B cell (primary cell): ENCODE results near the gene ERC1. TPM values are rescaled to one million over a fixed set of nuclear protein-coding genes. Genes with fewer than 3 reads are reported as not detected.

ENCODE experiments used
- ATAC-seq: fragments of 200-7000 bp; cut with Tn5 transposase; one replicate; pipeline ENCODE4 v1.10.0; 2021; ENCODE audit warnings: low read depth, mild to moderate bottlenecking, moderate number of reproducible peaks, moderate library complexity
- CTCF ChIA-PET: fragments of 350-600 bp; sonication (Branson Sonifier 250); formaldehyde crosslinking; loops from one replicate; lab custom pipeline; 2021; ENCODE audit warnings: antibody characterized with exemption, inconsistent platforms; lab: Charles Lee
- POLR2A ChIA-PET: fragments of 350-600 bp; sonication (Branson Sonifier 250); formaldehyde crosslinking; loops from one replicate; lab custom pipeline; 2021; ENCODE audit warnings: antibody characterized with exemption; lab: Charles Lee
- DNase-seq: peaks from one replicate; pipeline ENCODE4 v3.0.0; 2013
- H2AFZ ChIP-seq: 2 replicates; pipeline ENCODE4 v1.6.1; 2012; ENCODE audit warnings: mild to moderate bottlenecking, low read depth, low read length; ENCODE audit not compliant: insufficient read depth, poor library complexity, severe bottlenecking
- H3K27ac ChIP-seq, 2 donors: 1 replicate in 1 of 2; 2 replicates in 1 of 2; pipeline ENCODE4 v1.5.1; 2012 to 2013; ENCODE audit warnings: low read length in 2 of 2, mild to moderate bottlenecking in 2 of 2, moderate library complexity in 1 of 2
- H3K27me3 ChIP-seq, 4 experiments: fragments of 200-600 bp in 1 of 4; sonication (generic) in 1 of 4; replicated peaks in 1 of 4; 1 replicate in 2 of 4; 2 replicates in 2 of 4; pipeline versions ENCODE4 v1.6.1 to v1.7.0; 2013 to 2016; ENCODE audit warnings: low read length in 3 of 4, mild to moderate bottlenecking in 2 of 4, mixed read lengths in 1 of 4, moderate library complexity in 1 of 4; ENCODE audit not compliant: insufficient read depth in 4 of 4, control insufficient read depth in 3 of 4; ENCODE audit errors: control extremely low read depth in 1 of 4
- H3K36me3 ChIP-seq, 2 experiments: replicated peaks in 1 of 2; 1 replicate in 1 of 2; 2 replicates in 1 of 2; pipeline versions ENCODE4 v1.6.1 to v1.7.1; 2013; ENCODE audit warnings: low read length in 1 of 2; ENCODE audit not compliant: insufficient read depth in 2 of 2, control insufficient read depth in 1 of 2; ENCODE audit errors: control extremely low read depth in 1 of 2, extremely low read depth in 1 of 2
- H3K4me1 ChIP-seq, 2 donors: fragments of 200-600 bp in 1 of 2; sonication (generic) in 1 of 2; 1 replicate in 1 of 2; 2 replicates in 1 of 2; pipeline versions ENCODE4 v1.5.1 to v1.6.1; 2013 to 2017; ENCODE audit warnings: low read length in 2 of 2; ENCODE audit not compliant: control insufficient read depth in 2 of 2, insufficient read depth in 2 of 2
- H3K4me2 ChIP-seq: replicated peaks from 2 replicates; pipeline ENCODE3; 2012; ENCODE audit warnings: mild to moderate bottlenecking, low read depth, low read length; ENCODE audit not compliant: poor library complexity, severe bottlenecking
- H3K4me3 ChIP-seq, 5 experiments: fragments of 200-600 bp in 1 of 5; sonication (generic) in 1 of 5; 1 replicate in 3 of 5; 2 replicates in 2 of 5; pipeline versions ENCODE4 v1.5.1 to v1.7.0; 2011 to 2016; ENCODE audit warnings: low read length in 4 of 5, mild to moderate bottlenecking in 4 of 5, low read depth in 2 of 5, control low read depth in 1 of 5, moderate library complexity in 1 of 5; ENCODE audit not compliant: insufficient read depth in 1 of 5; ENCODE audit errors: control extremely low read depth in 1 of 5, extremely low read depth in 1 of 5
- H3K79me2 ChIP-seq: fragments of 200-600 bp; sonication (generic); one replicate; pipeline ENCODE4 v1.6.0; 2016; ENCODE audit warnings: low read length; ENCODE audit not compliant: control insufficient read depth, insufficient read depth
- H3K9ac ChIP-seq: fragments of 200-600 bp; sonication (generic); 2 replicates; pipeline ENCODE4 v1.6.1; 2017; ENCODE audit warnings: mild to moderate bottlenecking, low read length, moderate library complexity
- H3K9me3 ChIP-seq, 3 donors: one replicate each; pipeline versions ENCODE4 v1.6.1 to v1.7.1; 2013; ENCODE audit warnings: low read length in 2 of 3; ENCODE audit not compliant: control insufficient read depth in 2 of 3, insufficient read depth in 1 of 3; ENCODE audit errors: control extremely low read depth in 1 of 3
- H4K20me1 ChIP-seq: 2 replicates; pipeline ENCODE4 v1.6.0; 2012; ENCODE audit warnings: mild to moderate bottlenecking, low read length; ENCODE audit not compliant: insufficient read depth, control insufficient read depth, poor library complexity, severe bottlenecking
- H3K27ac Mint-ChIP-seq: one replicate; pipeline ENCODE4 v1.8.0; 2021; ENCODE audit warnings: mixed read lengths
- H3K27me3 Mint-ChIP-seq: one replicate; pipeline ENCODE4 v1.8.0; 2021; ENCODE audit warnings: mixed read lengths
- H3K4me1 Mint-ChIP-seq: one replicate; pipeline ENCODE4 v1.8.0; 2021; ENCODE audit warnings: mixed read lengths
- H3K4me3 Mint-ChIP-seq: one replicate; pipeline ENCODE4 v1.8.0; 2021; ENCODE audit warnings: mixed read lengths
- H3K9me3 Mint-ChIP-seq: one replicate; pipeline ENCODE4 v1.8.0; 2022; ENCODE audit warnings: mixed read lengths; ENCODE audit not compliant: insufficient read depth
- CTCF ChIP-seq: fragments of 200-600 bp; IDR thresholded peaks from one replicate; pipeline ENCODE4 v1.8.0; 2022; ENCODE audit warnings: antibody characterized with exemption, mild to moderate bottlenecking
- EZH2 ChIP-seq: IDR thresholded peaks from 2 replicates; pipeline ENCODE4 v1.6.1; 2012; ENCODE audit warnings: borderline replicate concordance, low read depth, mild to moderate bottlenecking, moderate library complexity, low read length; ENCODE audit not compliant: insufficient read depth, poor library complexity, severe bottlenecking
- WGBS: methylation state at CpG from one replicate; pipeline ENCODE4 v1.1.5; 2013; ENCODE audit warnings: missing lambda C conversion rate; ENCODE audit not compliant: insufficient coverage; 5-methylcytosine and 5-hydroxymethylcytosine counted together
- intact Hi-C: fragments of 100-400 bp; cut with micrococcal nuclease; formaldehyde crosslinking; loops from one replicate; pipeline ENCODE4 v1.10.0; 2022
- polyA plus RNA-seq: library from polyadenylated mRNA; depleted of rRNA; stranded (reverse); fragments of >200 nt; gene quantifications from 2 replicates; pipeline ENCODE4 v1.2.3, GENCODE V29; 2012
- total RNA-seq, 2 donors: library from RNA; stranded (reverse); fragments of 120-200 nt in 1 of 2; gene quantifications; 1 replicate in 1 of 2; 2 replicates in 1 of 2; pipeline versions ENCODE4 v1.2.3 to v1.2.4, GENCODE V29; 2013 to 2022

The ERC1 gene
- total and polyA plus RNA-seq, 2 donors (not counting 1 experiment from before 2014, with no cell fraction given): 4.0 to 77.6 TPM

- H3K27me3 ChIP-seq: no peaks in the 10 kb centered on the region
- no peak overlapping the region for H3K9ac ChIP-seq
- 95% methylated on average over 6 of the region's 8 CpGs for WGBS
- POLR2A ChIA-PET: no interaction called here
- H3K4me1 ChIP-seq: peaks cover 3 to 4% of the 10 kb centered on the region in 2 donors
- intact Hi-C loops: no loop called here
- no peak for TF ChIP-seq CTCF
- no peak for TF ChIP-seq EZH2
- no peaks in the 10 kb centered on the region for H4K20me1 ChIP-seq
- no peak overlapping the region for H3K27ac Mint-ChIP-seq
- no peak overlapping the region for H3K4me2 ChIP-seq
- no peaks in the 10 kb centered on the region for H3K9me3 ChIP-seq
- H3K27ac ChIP-seq: no peak overlapping the region
- no peaks in the 10 kb centered on the region for H3K79me2 ChIP-seq
- no peak overlapping the region for H3K4me3 Mint-ChIP-seq
- DNase-seq (no peak), ATAC-seq (no peak)
- CTCF ChIA-PET: interaction anchor here (1.5 kb wide), 1 partner anchor 94 kb away, joined by 7 read pairs; no protein-coding TSS in a partner anchor
- peaks cover 10% of the 10 kb centered on the region for H3K4me1 Mint-ChIP-seq
- H3K9me3 Mint-ChIP-seq: no peaks in the 10 kb centered on the region
- no peak overlapping the region for H3K4me3 ChIP-seq
- H2AFZ ChIP-seq: no peak overlapping the region
- H3K27me3 Mint-ChIP-seq: no peaks in the 10 kb centered on the region
- H3K36me3 ChIP-seq: no peaks in the 10 kb centered on the region
These were observed 221.5 kb downstream of the ERC1 start for GRCh38 chr12:1212526-1212925.

GRCh38 chr12:1213205-1213604 is 222.2 kb downstream of the ERC1 start:
- Mint-ChIP-seq H3K4me3 (no peak overlapping the region), H3K4me1 (peaks cover 4% of the 10 kb centered on the region), H3K27me3 (no peaks in the 10 kb centered on the region), H3K9me3 (no peaks in the 10 kb centered on the region), H3K27ac (no peak overlapping the region)
- peaks cover 8 to 9% of the 10 kb centered on the region in 2 donors for H3K4me1 ChIP-seq
- H3K27me3 ChIP-seq: no peaks in the 10 kb centered on the region
- no peaks in the 10 kb centered on the region for H3K9me3 ChIP-seq
- no peaks in the 10 kb centered on the region for H3K36me3 ChIP-seq
- H2AFZ ChIP-seq: no peak overlapping the region
- no peak overlapping the region for H3K4me3 ChIP-seq
- ChIA-PET POLR2A (interaction anchor here (0.6 kb wide), 1 partner anchor 30 kb away, joined by 9 read pairs; no protein-coding TSS in a partner anchor), CTCF (no interaction called here)
- no peaks in the 10 kb centered on the region for H4K20me1 ChIP-seq
- no peak overlapping the region for H3K27ac ChIP-seq
- no peak for TF ChIP-seq EZH2
- TF ChIP-seq CTCF: no peak
- no peak overlapping the region for H3K9ac ChIP-seq
- intact Hi-C loops: no loop called here
- H3K4me2 ChIP-seq: no peak overlapping the region
- WGBS: 100% methylated on average over 1 of the region's 6 CpGs
- no peaks in the 10 kb centered on the region for H3K79me2 ChIP-seq
- ATAC-seq (no peak), DNase-seq (no peak)
